Measurements from ENCODE around the gene OLFM1. TPM values are rescaled to one million over a fixed set of nuclear protein-coding genes. Genes with fewer than 3 reads are reported as not detected.

Gene OLFM1
- total RNA-seq, 2 donors from 2014 or later: 6.3 to 7.8 TPM

DNA sequence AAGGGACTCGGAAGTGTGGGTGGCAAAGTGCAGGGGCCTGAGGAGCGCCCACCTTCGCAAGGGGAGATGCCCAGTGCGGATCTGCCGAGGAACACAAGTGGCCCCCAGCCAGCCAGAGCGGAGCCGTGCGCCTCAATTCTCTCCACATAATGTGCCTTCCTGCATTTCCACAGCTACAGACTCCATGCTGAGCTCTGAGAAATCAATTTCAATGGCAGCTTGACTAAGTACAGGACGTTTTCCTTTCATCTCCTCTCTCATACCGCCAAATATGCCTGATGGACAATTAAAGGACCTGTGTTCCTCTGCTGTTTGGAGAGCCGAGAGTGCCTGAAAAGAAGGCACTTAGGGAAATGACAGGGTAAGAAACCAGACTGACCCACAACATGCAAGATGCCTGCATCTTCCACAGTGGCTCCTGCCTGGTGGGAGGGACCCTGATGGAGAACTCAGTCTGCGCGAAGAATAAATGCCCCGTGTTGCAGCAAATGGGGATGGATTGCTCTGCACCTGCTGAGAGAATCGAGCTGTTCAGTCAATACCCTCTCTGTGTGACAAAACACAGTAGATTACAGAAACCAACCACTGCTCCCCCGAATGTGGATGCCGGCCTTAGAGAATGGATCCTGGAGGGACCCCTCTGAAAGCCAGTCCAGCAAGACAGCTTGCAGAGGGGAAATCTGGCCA is 38.6 kb upstream of the OLFM1 start:
- H3K4me3 ChIP-seq: no peak overlapping the region
- 39 to 40% methylated on average over 17 of the region's 17 CpGs for WGBS, 2 donors
- no peaks in the 10 kb centered on the region for H3K36me3 ChIP-seq (replicated peaks in 1 of 2; ENCODE audit: insufficient read depth in 1 of 2, low read depth in 2 of 2)
- no peak for DNase-seq
- H3K27ac ChIP-seq: no peak overlapping the region
- no peak for TF ChIP-seq POLR2A (IDR thresholded peaks at IDR 0.05)
- TF ChIP-seq, protein P1, sequence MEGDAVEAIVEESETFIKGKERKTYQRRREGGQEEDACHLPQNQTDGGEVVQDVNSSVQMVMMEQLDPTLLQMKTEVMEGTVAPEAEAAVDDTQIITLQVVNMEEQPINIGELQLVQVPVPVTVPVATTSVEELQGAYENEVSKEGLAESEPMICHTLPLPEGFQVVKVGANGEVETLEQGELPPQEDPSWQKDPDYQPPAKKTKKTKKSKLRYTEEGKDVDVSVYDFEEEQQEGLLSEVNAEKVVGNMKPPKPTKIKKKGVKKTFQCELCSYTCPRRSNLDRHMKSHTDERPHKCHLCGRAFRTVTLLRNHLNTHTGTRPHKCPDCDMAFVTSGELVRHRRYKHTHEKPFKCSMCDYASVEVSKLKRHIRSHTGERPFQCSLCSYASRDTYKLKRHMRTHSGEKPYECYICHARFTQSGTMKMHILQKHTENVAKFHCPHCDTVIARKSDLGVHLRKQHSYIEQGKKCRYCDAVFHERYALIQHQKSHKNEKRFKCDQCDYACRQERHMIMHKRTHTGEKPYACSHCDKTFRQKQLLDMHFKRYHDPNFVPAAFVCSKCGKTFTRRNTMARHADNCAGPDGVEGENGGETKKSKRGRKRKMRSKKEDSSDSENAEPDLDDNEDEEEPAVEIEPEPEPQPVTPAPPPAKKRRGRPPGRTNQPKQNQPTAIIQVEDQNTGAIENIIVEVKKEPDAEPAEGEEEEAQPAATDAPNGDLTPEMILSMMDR (IDR thresholded peaks at IDR 0.05): no peak
- H3K27me3 ChIP-seq: no peaks in the 10 kb centered on the region
- no peaks in the 10 kb centered on the region for H3K9me3 ChIP-seq
- intact Hi-C loops (cut with DNase I): no loop called here
- no peak for ATAC-seq
- H3K4me1 ChIP-seq: no peaks in the 10 kb centered on the region

DNA sequence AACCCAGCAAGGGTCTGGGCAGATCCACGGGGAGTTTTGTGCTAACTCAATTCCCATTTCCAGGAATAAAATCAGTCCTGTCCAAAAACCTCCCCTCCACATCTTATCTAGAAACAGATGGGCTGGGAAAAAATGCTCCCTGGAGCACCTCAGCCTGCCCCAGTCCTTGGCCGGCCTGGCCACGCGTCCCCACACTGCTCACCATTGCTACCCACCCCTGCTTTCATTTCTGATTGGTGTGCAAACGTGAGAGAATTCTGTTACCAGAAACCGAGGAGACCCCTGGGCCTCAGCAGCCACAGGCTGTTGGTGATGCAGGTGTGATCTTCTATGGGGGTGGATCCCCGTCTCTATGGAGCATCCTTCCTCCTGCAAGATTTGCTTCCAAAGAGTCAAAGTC is 38.0 kb upstream of the OLFM1 start:
- ATAC-seq (no peak), DNase-seq (no peak)
- H3K4me3 ChIP-seq: no peak overlapping the region
- H3K9me3 ChIP-seq: no peaks in the 10 kb centered on the region
- H3K27ac ChIP-seq: no peak overlapping the region
- H3K36me3 ChIP-seq (replicated peaks in 1 of 2; ENCODE audit: insufficient read depth in 1 of 2, low read depth in 2 of 2): no peaks in the 10 kb centered on the region
- H3K4me1 ChIP-seq: no peaks in the 10 kb centered on the region
- intact Hi-C loops (cut with DNase I): no loop called here
- H3K27me3 ChIP-seq: no peaks in the 10 kb centered on the region
- 35 to 44% methylated on average over 7 of the region's 7 CpGs for WGBS, 2 donors
- TF ChIP-seq POLR2A (IDR thresholded peaks at IDR 0.05): no peak
- TF ChIP-seq, protein P1 (IDR thresholded peaks at IDR 0.05): no peak

DNA sequence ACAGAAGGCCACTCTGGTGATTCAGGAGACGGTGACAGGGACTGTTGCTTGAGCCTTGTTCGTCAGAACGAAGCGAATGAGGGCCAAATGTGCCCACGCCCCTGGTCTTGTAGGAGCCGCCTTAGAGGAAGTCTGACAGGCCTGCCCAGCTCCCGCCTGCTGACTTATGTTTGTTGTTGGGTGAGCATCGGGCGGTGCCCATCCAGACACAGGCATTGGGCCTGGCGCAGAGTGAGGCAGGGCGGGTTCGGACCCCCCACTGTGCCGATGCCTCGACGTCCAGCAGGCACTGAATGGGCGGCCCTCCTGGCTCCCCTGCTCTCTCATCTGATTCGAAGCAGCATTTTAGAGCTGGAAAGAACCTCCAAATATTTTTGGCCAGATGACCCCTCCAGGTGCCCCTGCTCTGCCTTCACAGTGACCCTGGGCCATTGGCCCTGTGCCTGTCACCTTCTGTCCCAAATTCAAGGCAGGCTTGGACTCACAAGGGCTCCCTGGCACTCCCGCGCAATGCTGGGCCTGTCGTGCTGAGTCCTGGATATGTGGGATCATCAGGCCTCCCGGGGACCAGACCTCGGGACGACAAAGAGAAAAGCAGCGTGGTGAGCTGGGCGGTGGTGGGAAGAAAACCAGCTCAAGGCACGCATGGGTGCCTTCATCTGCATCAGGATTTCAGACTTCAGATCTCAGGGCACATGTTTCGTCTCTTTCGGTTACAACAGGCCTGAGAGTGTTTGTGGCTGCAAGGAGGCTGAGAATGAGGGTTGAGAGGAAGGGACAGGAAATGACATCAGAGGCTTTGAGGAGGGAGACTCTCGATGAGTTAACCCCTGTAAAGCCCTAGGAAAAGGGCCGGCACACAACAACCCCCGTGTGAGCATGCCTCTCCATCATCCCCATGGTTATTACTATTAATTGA is 37.1 kb upstream of the OLFM1 start:
- 71 to 77% methylated on average over 24 to 31 of the region's 31 CpGs for WGBS, 2 donors
- Histone ChIP-seq H3K27ac (no peak overlapping the region), H3K4me3 (no peak overlapping the region), H3K36me3 (replicated peaks in 1 of 2; ENCODE audit: insufficient read depth in 1 of 2, low read depth in 2 of 2) (no peaks in the 10 kb centered on the region), H3K27me3 (no peaks in the 10 kb centered on the region), H3K9me3 (no peaks in the 10 kb centered on the region), H3K4me1 (no peaks in the 10 kb centered on the region)
- no peak for ATAC-seq
- TF ChIP-seq, protein P1 (IDR thresholded peaks at IDR 0.05): no peak
- TF ChIP-seq POLR2A (IDR thresholded peaks at IDR 0.05): no peak
- DNase-seq: no peak
- intact Hi-C loops (cut with DNase I): no loop called here

DNA sequence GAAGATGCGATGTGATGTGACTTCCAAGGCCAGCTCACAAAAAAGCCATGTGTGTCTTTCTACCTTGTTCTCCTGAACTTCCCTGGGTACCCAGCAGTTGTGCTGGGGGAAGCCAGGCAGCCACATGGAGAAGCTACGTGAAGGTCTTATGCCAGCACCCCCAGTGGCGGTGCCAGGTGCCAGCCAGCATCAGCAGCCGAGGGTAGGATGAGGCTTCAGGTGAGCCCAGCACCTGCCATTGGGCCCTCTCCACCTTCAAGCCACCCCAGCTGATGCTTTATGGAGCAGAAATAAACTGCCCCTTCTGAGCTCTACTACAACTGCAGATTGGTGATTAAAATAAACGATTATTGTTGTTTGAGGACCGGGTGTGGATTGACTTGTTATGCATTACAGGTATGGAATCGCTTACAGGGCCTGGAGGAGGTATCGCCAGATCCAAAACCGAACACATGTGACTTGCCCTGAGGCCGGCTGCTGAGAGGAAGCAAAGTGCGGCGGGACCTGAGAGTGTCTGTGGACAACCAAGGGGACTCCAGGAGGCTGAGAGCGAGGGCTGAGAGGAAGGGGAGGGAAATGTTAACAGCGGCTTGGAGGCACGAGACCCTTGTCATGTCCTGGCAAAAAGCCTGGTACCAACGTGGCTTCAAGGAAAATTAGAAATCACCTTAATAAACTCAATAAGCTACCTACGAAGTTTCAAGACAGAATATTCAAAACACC is 36.0 kb upstream of the OLFM1 start:
- intact Hi-C loops (cut with DNase I): no loop called here
- H3K36me3 ChIP-seq (replicated peaks in 1 of 2; ENCODE audit: insufficient read depth in 1 of 2, low read depth in 2 of 2): no peaks in the 10 kb centered on the region
- no peaks in the 10 kb centered on the region for H3K9me3 ChIP-seq
- H3K27me3 ChIP-seq: no peaks in the 10 kb centered on the region
- DNase-seq (no peak), ATAC-seq (no peak)
- 78 to 81% methylated on average over 15 to 17 of the region's 17 CpGs for WGBS, 2 donors
- no peak overlapping the region for H3K27ac ChIP-seq
- no peaks in the 10 kb centered on the region for H3K4me1 ChIP-seq
- no peak for TF ChIP-seq POLR2A (IDR thresholded peaks at IDR 0.05)
- TF ChIP-seq, protein P1 (IDR thresholded peaks at IDR 0.05): no peak
- no peak overlapping the region for H3K4me3 ChIP-seq

All from body of pancreas (tissue), 4 donors.